GM19395 (cell line): ENCODE results near the gene DCAF10.
"Not testable (repeated sequence)": the region's sequence is repeated elsewhere in the genome, so short reads cannot be mapped to it uniquely, and the experiment has no call there.

ENCODE experiments used
- ATAC-seq: cut with Tn5 transposase; IDR thresholded peaks from one replicate; pipeline ENCODE4 v1.9.1; 2021; ENCODE audit warnings: mild to moderate bottlenecking, moderate library complexity; ENCODE audit not compliant: unreplicated experiment

DCAF10 gene

GRCh38 chr9:37906312-37907239 is 106.0 kb downstream of the DCAF10 start:
- no peak for ATAC-seq

- no peak for ATAC-seq
Observed at GRCh38 chr9:37908283-37908682, 107.7 kb downstream of the DCAF10 start.

GRCh38 chr9:37908698-37909186 is 108.1 kb downstream of the DCAF10 start:
- no peak for ATAC-seq

GRCh38 chr9:37909326-37909725 is 108.7 kb downstream of the DCAF10 start:
- no peak for ATAC-seq

GRCh38 chr9:37909836-37910235 is 109.2 kb downstream of the DCAF10 start:
- not testable (repeated sequence) for ATAC-seq

- no peak for ATAC-seq
Observed at GRCh38 chr9:37910271-37910670, 109.7 kb downstream of the DCAF10 start.

- no peak for ATAC-seq
Observed at GRCh38 chr9:37911271-37911681, 110.7 kb downstream of the DCAF10 start.

- ATAC-seq, result peak; percentile 80
Observed at GRCh38 chr9:37913480-37914153, 113.0 kb downstream of the DCAF10 start.

GRCh38 chr9:37914154-37914551 is 113.6 kb downstream of the DCAF10 start:
- no peak for ATAC-seq

- no peak for ATAC-seq
Observed at GRCh38 chr9:37914701-37915358, 114.2 kb downstream of the DCAF10 start.

GRCh38 chr9:37915911-37916470 is 115.4 kb downstream of the DCAF10 start:
- no peak for ATAC-seq

- no peak for ATAC-seq
Observed at GRCh38 chr9:37916471-37917312, 116.1 kb downstream of the DCAF10 start.
